GM21367 (cell line): ENCODE data around the gene DTNB.
"Not testable (repeated sequence)": the region's sequence is repeated elsewhere in the genome, so short reads cannot be mapped to it uniquely, and the experiment has no call there.

Source experiments
- ATAC-seq: cut with Tn5 transposase; IDR thresholded peaks from one replicate; pipeline ENCODE4 v1.9.1; 2021; ENCODE audit not compliant: unreplicated experiment

DTNB gene

GRCh38 chr2:25633801-25634200 is 39.6 kb downstream of the DTNB start:
- ATAC-seq, result not testable (repeated sequence)

DNA sequence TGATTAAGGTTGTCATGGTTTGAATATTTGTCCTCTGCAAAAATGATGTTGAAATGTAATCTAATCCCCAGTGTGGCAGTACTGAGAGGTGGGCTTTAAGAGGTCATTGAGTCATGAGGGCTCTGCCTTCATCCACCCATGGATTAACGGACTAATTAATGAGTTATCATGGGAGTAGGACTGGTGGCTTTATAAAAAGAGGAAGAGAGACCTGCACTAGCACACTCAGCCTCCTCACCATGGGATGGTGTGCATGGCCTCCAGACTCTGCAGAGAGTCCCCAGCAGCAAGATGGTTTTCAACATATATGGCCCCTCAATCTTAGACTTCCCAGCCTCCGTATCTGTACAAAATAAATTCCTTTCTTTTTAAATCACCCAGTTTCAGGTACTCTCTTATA is 41.0 kb downstream of the DTNB start:
- ATAC-seq, result no peak

DNA sequence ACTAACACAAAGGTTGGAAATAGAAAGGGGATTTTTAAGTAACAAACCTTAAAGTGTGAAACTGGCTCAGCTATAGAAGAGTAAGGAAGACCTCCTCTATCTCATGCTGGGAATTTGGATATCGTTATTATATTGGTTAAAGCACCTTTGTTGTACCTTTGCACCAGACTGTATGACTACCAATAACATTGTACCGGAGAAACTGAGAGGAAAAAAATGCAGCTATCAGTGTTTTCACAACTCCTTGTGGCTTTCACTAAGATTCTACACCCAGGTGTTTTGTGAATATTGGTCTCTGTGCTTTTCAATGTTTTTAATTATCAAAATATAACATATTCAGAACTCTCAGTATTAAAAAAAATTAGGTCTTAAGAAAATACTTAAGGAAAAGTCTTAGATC is 48.7 kb downstream of the DTNB start:
- no peak for ATAC-seq

DNA sequence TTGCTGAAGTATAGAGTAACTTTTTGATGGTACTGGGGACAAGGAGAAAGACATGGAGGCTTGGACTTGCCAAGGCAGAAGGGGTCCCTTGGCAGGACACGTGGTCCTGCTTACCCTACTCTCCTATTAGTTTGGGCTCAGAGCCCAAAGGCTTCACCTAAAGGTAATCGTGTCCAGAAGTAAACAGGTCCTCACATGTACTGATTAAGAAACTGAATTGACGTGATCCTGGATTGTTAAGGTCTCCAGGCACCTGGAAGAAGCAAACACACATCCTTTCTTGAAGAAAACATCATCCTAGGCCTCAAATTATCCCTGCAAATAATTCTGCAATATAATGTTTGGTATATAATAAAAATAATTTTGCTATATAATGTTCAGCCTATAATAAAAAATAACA is 50.0 kb downstream of the DTNB start:
- no peak for ATAC-seq

GRCh38 chr2:25620711-25621110 is 52.7 kb downstream of the DTNB start:
- ATAC-seq, result no peak

DNA sequence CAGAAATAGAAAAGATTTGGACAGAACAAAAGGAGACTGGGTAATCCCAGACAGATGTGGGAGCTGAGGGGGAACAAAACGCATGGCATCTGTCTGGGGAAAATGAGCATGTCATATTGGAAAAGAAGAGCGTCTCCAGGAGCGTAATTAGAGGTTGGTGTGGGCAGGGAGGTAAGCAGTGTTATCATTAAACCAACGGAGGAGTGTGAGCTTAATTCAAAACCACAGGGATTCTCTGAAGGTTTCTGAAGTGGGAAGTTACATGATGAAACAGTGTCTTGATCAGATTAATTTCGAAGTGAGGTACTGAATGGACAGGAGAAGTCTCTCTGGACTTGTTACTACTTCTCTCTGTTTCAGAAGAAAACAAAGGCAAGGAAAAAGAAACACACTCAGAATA is 53.3 kb downstream of the DTNB start:
- ATAC-seq, result no peak

DNA sequence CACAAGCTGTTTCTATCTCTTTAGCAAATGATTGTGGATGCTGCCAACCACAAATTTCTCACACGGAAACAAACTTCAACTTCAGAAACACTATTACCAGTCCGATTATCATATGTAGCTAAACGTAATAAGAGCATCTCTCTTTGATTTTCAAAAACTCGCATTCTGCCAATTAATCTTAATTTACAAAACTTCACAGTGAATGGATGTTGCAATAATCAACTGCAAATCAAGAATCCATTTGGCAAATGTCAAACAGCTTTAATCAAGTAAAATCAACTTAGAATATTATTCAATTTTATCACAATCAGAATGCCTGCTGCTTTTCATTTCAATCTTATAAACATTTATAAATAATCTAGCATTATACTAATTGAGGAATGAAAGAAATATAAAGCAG is 54.2 kb downstream of the DTNB start:
- ATAC-seq, result no peak

- ATAC-seq, result no peak
Observed at GRCh38 chr2:25618676-25619075, 54.7 kb downstream of the DTNB start.

DNA sequence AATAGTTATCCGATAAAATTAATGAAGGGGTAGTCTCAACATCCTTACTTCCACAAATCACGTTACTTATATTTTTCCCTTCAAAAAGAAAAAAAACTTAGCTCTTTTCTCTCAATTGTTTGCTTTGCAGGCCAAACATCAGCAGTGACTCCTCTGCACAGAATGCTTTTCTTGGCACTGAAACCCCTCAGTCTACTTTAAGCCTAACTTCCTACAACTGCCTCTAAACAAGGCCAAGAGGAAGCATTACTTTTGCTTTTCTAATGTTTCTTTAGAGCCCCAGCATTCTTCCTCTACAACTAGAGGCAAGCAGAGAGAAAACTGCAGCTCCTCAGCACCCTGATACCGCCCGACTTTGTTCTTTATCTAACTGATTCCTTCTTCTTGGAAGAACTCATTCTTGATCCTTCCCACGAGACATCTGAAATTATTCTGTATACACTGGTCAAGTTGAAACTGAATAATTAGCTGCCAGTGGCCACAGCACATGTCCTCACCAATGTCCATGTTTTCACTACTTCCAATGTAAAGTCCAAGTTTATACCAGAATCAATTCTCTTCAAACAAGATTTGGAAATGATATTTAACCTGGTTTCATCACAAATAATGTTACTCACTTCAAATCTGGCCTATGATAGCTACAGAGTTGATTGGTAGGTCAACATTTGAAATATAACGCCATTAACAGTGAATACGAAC is 55.3 kb downstream of the DTNB start:
- no peak for ATAC-seq

- ATAC-seq, result no peak
Observed at GRCh38 chr2:25615920-25616319, 57.5 kb downstream of the DTNB start.

DNA sequence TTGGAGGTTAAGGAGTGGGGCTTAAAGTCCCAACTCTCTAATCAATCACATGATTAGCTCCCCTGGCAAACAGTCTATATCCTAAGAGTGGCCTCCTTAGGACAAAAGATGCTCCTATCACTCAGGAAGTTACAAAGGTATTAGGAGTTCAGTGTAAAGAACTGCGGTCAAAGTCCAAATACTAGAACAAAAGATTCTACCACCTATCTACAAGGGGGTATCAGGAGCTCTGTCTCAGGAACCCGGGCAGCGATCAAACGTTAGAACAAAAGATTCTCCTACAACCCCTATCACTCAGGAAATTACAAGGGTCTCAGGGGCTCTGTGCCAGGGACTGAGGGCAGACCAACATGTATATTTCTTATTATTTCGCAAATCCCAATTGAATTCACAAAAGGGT is 58.0 kb downstream of the DTNB start:
- ATAC-seq, result no peak

DNA sequence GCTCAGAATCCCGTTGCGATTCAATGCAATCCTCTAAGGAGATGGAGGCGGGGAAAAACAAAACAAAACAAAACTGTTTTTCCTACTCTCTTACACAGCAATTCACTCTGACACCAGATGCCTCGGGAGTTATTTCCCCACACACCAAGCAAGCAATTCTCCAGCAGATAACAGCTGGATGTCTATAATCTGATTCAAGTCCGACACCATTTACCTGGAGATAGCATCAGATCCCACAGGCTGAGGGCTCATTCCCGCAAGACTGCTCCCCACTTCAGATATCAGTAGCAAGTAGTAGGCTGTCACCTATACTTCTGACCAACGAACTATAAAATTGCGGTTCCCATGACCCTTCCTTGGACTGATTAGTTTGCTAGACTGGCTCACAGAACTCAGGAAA is 58.7 kb downstream of the DTNB start:
- ATAC-seq, result no peak

DNA sequence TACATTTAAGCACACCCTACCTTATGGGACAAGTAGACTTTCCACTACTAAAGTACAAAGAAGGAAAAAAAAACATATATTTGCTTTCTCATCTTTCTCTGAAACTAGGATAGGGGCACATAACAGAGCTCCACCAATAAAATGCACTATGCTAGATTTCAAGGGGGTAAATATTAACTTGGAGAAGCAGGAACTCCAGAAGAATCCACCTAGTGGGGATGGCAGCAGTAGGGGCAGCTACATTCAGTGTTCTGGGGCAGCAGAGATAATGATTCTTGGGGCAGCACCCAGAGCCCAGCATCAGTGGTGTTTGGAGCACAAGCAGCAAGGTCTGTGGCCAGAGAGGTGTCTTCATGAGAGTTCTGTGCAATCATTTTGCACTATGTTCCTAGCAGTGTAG is 64.7 kb downstream of the DTNB start:
- ATAC-seq, result no peak

DNA sequence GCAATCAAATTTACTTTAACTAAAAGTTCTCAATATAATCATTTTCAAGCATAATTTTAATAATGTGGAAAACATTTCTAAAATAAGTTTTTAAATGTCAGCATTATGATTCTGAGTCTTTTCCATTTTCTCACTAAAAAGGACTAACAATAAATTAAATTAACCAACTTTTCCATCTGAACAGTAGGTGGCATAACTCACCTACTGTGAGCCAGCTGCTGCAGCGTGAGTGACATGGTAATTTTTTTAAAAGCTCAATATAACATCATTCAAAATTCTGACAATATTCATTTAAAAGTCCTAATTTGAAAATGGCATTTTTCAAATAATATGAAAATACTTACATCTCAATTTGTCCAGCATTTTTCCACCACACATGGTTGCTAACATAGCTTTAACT is 66.5 kb downstream of the DTNB start:
- no peak for ATAC-seq

DNA sequence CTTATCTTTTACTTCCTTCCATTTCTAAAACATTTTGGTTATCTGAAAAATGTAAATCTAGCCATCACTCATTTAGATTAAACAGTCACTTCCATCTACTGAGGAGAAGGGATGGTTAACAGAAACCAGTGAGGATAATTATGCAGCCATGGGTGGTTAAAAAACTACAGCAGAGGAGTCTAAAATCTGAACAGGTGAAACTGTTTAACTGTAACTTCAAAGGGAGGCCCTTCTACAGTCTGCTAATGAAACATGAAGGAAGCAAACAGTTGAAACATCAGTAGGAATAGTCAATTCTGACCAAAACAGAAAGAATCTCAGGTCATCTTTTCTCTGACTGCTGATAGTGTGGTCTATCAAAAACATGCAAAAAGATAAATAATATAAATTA is 71.0 kb downstream of the DTNB start:
- ATAC-seq, result no peak

- ATAC-seq, result not testable (repeated sequence)
Observed at GRCh38 chr2:25601711-25602332, 71.6 kb downstream of the DTNB start.

- ATAC-seq, result no peak
Observed at GRCh38 chr2:25598911-25599310, 74.5 kb downstream of the DTNB start.

- ATAC-seq, result no peak
Observed at GRCh38 chr2:25598332-25598731, 75.0 kb downstream of the DTNB start.

- no peak for ATAC-seq
Observed at GRCh38 chr2:25597881-25598280, 75.5 kb downstream of the DTNB start.

DNA sequence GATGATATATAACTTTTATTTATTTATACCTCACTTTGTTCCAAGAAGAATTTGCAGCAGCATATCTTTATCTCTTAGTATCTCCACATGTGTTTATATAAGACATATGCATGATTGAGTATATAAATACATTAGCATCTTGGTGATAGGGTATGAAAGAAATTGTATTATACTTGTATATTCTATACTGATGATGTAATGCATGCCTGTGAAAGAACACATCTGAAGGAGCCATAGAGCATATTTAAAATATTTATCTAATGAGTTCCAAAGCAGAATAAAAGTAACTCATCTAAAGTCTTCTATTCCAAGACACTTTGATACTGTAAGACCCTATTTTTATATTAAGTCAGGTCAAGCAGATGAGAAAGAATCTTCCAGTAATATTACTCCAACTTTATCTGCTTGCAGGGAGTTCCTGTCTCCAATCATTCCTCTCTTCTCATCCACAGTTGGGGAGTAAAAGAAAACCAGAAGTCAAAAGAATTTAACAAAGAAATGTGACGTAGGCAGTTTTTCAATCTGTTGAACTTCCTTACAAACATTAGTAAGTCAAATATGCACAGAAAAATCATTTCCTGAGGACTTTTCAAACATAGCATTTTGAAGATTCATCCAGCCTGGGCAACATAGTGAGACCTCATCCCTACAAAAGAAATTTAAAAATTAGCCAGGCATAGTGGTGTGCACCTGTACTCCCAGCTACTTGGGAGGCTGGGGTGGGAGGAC is 76.7 kb downstream of the DTNB start:
- ATAC-seq, result no peak

DNA sequence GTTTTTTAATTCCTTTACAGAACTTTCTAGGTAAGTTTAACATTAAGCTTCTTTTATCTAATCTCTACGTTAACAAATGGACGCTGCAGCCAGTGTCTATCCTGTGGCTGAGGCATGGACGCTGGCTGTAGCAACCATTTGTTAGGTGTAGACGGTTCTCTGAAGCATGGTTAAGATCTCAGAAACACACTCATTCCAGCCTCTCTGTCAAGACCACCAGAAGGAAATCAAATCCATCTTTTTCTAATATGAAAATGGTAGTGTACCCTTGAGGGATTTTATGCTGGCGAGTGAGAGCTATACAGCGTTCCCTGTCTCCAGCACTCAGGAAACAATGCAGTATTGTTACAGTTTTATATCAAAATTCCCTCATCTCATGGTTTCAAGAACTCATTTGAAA is 78.0 kb downstream of the DTNB start:
- ATAC-seq, result no peak

DNA sequence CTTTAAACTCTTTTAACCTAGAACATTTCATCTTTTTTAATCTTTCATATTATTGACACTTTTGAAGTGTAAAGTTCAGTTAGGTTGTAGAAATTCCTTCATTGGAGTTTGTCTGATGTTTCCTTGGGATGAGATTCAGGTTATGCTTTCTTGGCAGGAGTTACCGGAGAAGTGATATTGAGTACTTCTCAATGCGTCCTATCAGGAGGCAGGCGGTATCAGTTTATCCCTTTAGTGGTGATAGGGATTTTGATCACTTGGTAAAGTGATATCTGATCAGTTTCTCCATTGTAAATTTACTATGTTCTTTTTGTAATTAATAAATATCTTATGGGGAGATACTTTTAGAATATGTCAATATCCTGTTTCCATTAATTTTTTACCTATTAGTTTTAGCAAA is 78.4 kb downstream of the DTNB start:
- no peak for ATAC-seq
